ENCODE results near the gene CGB5.
"Not testable (repeated sequence)": the region's sequence is repeated elsewhere in the genome, so short reads cannot be mapped to it uniquely, and the experiment has no call there.

The CGB5 gene

GRCh38 chr19:49043548-49043947, at the start of gene CGB5:
Gene CGB5, plus strand, starts transcription at chr19:49043848. Its CDS starts 362 bp downstream, at chr19:49044210.
- TF ChIP-seq CEBPB (IDR thresholded peaks at IDR 0.05); CREB1 (IDR thresholded peaks at IDR 0.05; ENCODE audit: low read depth); ZBTB7A (IDR thresholded peaks at IDR 0.05; ENCODE audit: low read depth): not testable (repeated sequence)

- TF ChIP-seq RAD21 (IDR thresholded peaks at IDR 0.05; ENCODE audit: low read depth) (no peak), CREB1 (IDR thresholded peaks at IDR 0.05; ENCODE audit: low read depth) (no peak)
These were observed 49.6 kb upstream of the CGB5 start for GRCh38 chr19:48994035-48994386.

GRCh38 chr19:48997972-48998371, 45.7 kb upstream of the CGB5 start:
- TF ChIP-seq RAD21 (IDR thresholded peaks at IDR 0.05; ENCODE audit: low read depth) (peak; percentile 46; the same call in 1 of the 2 replicates), EGR1 (IDR thresholded peaks at IDR 0.05) (no peak)

- TF ChIP-seq USF1 (IDR thresholded peaks at IDR 0.05) (no peak), RAD21 (IDR thresholded peaks at IDR 0.05; ENCODE audit: low read depth) (peak; percentile 42; the same call in 1 of the 2 replicates)
These were observed 43.9 kb upstream of the CGB5 start for GRCh38 chr19:48999481-49000325.

- TF ChIP-seq EP300 (IDR thresholded peaks at IDR 0.05; ENCODE audit: borderline replicate concordance): no peak
- TF ChIP-seq RAD21 (IDR thresholded peaks at IDR 0.05; ENCODE audit: low read depth): no peak
- TF ChIP-seq CREB1 (IDR thresholded peaks at IDR 0.05; ENCODE audit: low read depth): no peak
- TF ChIP-seq TCF12 (IDR thresholded peaks at IDR 0.05; ENCODE audit: low read depth): no peak
- TF ChIP-seq USF1 (IDR thresholded peaks at IDR 0.05): no peak
- no peak for TF ChIP-seq REST (IDR thresholded peaks at IDR 0.05; ENCODE audit: low read depth)
- TF ChIP-seq TEAD4 (IDR thresholded peaks at IDR 0.05): no peak
These were observed 39.5 kb upstream of the CGB5 start for GRCh38 chr19:49004133-49004532.

GRCh38 chr19:49004964-49005614, 38.6 kb upstream of the CGB5 start:
- TF ChIP-seq USF1 (IDR thresholded peaks at IDR 0.05) (no peak), CREB1 (IDR thresholded peaks at IDR 0.05; ENCODE audit: low read depth) (no peak), EGR1 (IDR thresholded peaks at IDR 0.05) (no peak), REST (IDR thresholded peaks at IDR 0.05; ENCODE audit: low read depth) (no peak), EP300 (IDR thresholded peaks at IDR 0.05; ENCODE audit: borderline replicate concordance) (no peak), YY1 (IDR thresholded peaks at IDR 0.05; ENCODE audit: low read depth) (no peak), TCF12 (IDR thresholded peaks at IDR 0.05; ENCODE audit: low read depth) (no peak), TAF1 (IDR thresholded peaks at IDR 0.05; ENCODE audit: low read depth) (no peak), ZBTB7A (IDR thresholded peaks at IDR 0.05; ENCODE audit: low read depth) (no peak), NFIC (IDR thresholded peaks at IDR 0.05) (no peak), FOXM1 (IDR thresholded peaks at IDR 0.05; ENCODE audit: borderline replicate concordance, low read depth) (no peak), RAD21 (IDR thresholded peaks at IDR 0.05; ENCODE audit: low read depth) (no peak), TEAD4 (IDR thresholded peaks at IDR 0.05) (no peak), MAX (IDR thresholded peaks at IDR 0.05) (no peak), CEBPB (IDR thresholded peaks at IDR 0.05) (no peak)
